ENCODE measurements around the gene ZNF816.

ZNF816 gene

GRCh38 chr19:52959613-52960295 is 2.9 kb downstream of the ZNF816 start:
- Histone ChIP-seq H3K4me1 (ENCODE audit: control insufficient read depth in 1 of 2, insufficient read depth in 1 of 2, low read depth in 1 of 2, low read length in 1 of 2) (peaks cover 15 to 17% of the 10 kb centered on the region in 2 experiments), H3K9me3 (peaks cover 15% of the 10 kb centered on the region), H3K27me3 (no peaks in the 10 kb centered on the region), H3K4me3 (ENCODE audit: low read depth in 1 of 2, low read length in 1 of 2) (no peak overlapping the region), H3K27ac (no peak overlapping the region), H3K36me3 (peaks cover 10% of the 10 kb centered on the region)
- no peak for TF ChIP-seq CTCF (IDR thresholded peaks at IDR 0.05)

GRCh38 chr19:52957591-52957990 is 5.1 kb downstream of the ZNF816 start:
- Histone ChIP-seq H3K27me3 (no peaks in the 10 kb centered on the region), H3K27ac (no peak overlapping the region), H3K4me3 (ENCODE audit: low read depth in 1 of 2, low read length in 1 of 2) (no peak overlapping the region), H3K36me3 (peaks cover 13% of the 10 kb centered on the region), H3K9me3 (peaks cover 15% of the 10 kb centered on the region), H3K4me1 (ENCODE audit: control insufficient read depth in 1 of 2, insufficient read depth in 1 of 2, low read depth in 1 of 2, low read length in 1 of 2) (peaks cover 6 to 10% of the 10 kb centered on the region in 2 experiments)
- TF ChIP-seq CTCF (IDR thresholded peaks at IDR 0.05): no peak

- H3K36me3 ChIP-seq: peaks cover 20% of the 10 kb centered on the region
- H3K27me3 ChIP-seq: no peaks in the 10 kb centered on the region
- TF ChIP-seq CTCF (IDR thresholded peaks at IDR 0.05): no peak
- H3K4me1 ChIP-seq (ENCODE audit: control insufficient read depth in 1 of 2, insufficient read depth in 1 of 2, low read depth in 1 of 2, low read length in 1 of 2): peaks cover 1 to 4% of the 10 kb centered on the region in 2 experiments
- no peak overlapping the region for H3K27ac ChIP-seq
- H3K4me3 ChIP-seq (ENCODE audit: low read depth in 1 of 2, low read length in 1 of 2): no peak overlapping the region
- peaks cover 15% of the 10 kb centered on the region for H3K9me3 ChIP-seq
Observed at GRCh38 chr19:52956917-52957316, 5.8 kb downstream of the ZNF816 start.

GRCh38 chr19:52949422-52949821 is 13.3 kb downstream of the ZNF816 start:
- no peaks in the 10 kb centered on the region for H3K4me1 ChIP-seq (ENCODE audit: control insufficient read depth in 1 of 2, insufficient read depth in 1 of 2, low read depth in 1 of 2, low read length in 1 of 2)
- no peak overlapping the region for H3K27ac ChIP-seq
- no peak for TF ChIP-seq CTCF (IDR thresholded peaks at IDR 0.05)
- no peak overlapping the region for H3K4me3 ChIP-seq (ENCODE audit: low read depth in 1 of 2, low read length in 1 of 2)
- peaks cover 24% of the 10 kb centered on the region for H3K36me3 ChIP-seq
- H3K9me3 ChIP-seq: peaks cover 54% of the 10 kb centered on the region
- peaks cover 13% of the 10 kb centered on the region for H3K27me3 ChIP-seq

GRCh38 chr19:52948025-52948770 is 14.5 kb downstream of the ZNF816 start:
- Histone ChIP-seq H3K4me1 (ENCODE audit: control insufficient read depth in 1 of 2, insufficient read depth in 1 of 2, low read depth in 1 of 2, low read length in 1 of 2) (peaks cover 1% of the 10 kb centered on the region in 2 experiments), H3K36me3 (peaks cover 24% of the 10 kb centered on the region), H3K27ac (no peak overlapping the region), H3K9me3 (peaks cover 54% of the 10 kb centered on the region), H3K27me3 (peaks cover 19% of the 10 kb centered on the region), H3K4me3 (ENCODE audit: low read depth in 1 of 2, low read length in 1 of 2) (no peak overlapping the region)
- TF ChIP-seq CTCF (IDR thresholded peaks at IDR 0.05): no peak
